SK-N-MC (cell line): Measurements from ENCODE around the gene RAB4A.

Source experiments
- DNase-seq: peaks from one replicate; pipeline ENCODE4 v3.0.0-alpha.2; 2011; ENCODE audit warnings: low read depth, low spot score
- H3K27ac ChIP-seq: fragments of 200-600 bp; sonication (generic); 2 replicates; pipeline ENCODE4 v1.5.1; 2016; ENCODE audit warnings: mixed run types
- H3K36me3 ChIP-seq: fragments of 200-600 bp; sonication (generic); 2 replicates; pipeline ENCODE4 v1.6.1; 2017; ENCODE audit warnings: antibody characterized with exemption, low read length, mixed read lengths; ENCODE audit not compliant: insufficient read depth
- H3K4me3 ChIP-seq: fragments of 200-600 bp; sonication (generic); 2 replicates; pipeline ENCODE4 v1.5.1; 2016
- H3K9ac ChIP-seq: fragments of 200-600 bp; sonication (generic); 2 replicates; pipeline ENCODE4 v1.8.0; 2017; ENCODE audit warnings: mixed run types, mixed read lengths; ENCODE audit not compliant: insufficient read length
- H3K9me3 ChIP-seq: fragments of 200-600 bp; sonication (generic); 2 replicates; pipeline ENCODE4 v1.6.1; 2017; ENCODE audit warnings: low read depth, mild to moderate bottlenecking, antibody characterized with exemption, low read length, moderate library complexity, mixed read lengths
- EZH2 ChIP-seq: fragments of 200-600 bp; sonication (generic); IDR thresholded peaks from one replicate; pipeline ENCODE4 v1.6.1; 2017; ENCODE audit warnings: antibody characterized with exemption
- FOXP2 ChIP-seq: optimal IDR thresholded peaks from 2 replicates; pipeline ENCODE3; 2011; ENCODE audit warnings: mild to moderate bottlenecking, moderate library complexity; ENCODE audit not compliant: insufficient read depth; ENCODE audit errors: extremely low read length, control extremely low read depth
- POLR2AphosphoS5 ChIP-seq: IDR thresholded peaks from 2 replicates; pipeline ENCODE4 v1.6.1; 2012; ENCODE audit warnings: mild to moderate bottlenecking, low read depth, low read length, borderline replicate concordance

The RAB4A gene

DNA sequence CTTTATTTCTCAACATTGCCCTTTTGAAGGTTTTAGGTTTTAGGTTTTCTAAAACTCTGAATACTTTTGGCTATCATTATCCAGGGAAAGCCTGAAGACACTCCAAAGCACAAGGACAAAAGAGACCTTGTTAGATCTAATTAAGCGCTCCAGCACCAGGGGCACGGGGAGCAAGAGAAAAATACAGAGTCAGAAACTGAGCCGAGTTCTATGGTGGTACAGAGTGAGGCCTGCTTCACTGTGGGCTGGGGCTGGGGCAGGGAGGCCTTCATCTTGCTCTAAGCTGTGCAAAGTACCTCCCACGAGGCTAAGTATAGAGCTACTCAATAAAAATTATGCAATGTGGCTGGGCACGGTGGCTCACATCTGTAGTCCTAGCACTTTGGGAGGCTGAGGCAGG lies 19.7 kb upstream of the RAB4A start:
- no peak for TF ChIP-seq FOXP2
- no peak for TF ChIP-seq POLR2AphosphoS5
- TF ChIP-seq EZH2: no peak
- no peak overlapping the region for H3K9ac ChIP-seq
- no peaks in the 10 kb centered on the region for H3K36me3 ChIP-seq
- no peak overlapping the region for H3K27ac ChIP-seq
- H3K9me3 ChIP-seq: no peaks in the 10 kb centered on the region
- no peak for DNase-seq
- no peak overlapping the region for H3K4me3 ChIP-seq

DNA sequence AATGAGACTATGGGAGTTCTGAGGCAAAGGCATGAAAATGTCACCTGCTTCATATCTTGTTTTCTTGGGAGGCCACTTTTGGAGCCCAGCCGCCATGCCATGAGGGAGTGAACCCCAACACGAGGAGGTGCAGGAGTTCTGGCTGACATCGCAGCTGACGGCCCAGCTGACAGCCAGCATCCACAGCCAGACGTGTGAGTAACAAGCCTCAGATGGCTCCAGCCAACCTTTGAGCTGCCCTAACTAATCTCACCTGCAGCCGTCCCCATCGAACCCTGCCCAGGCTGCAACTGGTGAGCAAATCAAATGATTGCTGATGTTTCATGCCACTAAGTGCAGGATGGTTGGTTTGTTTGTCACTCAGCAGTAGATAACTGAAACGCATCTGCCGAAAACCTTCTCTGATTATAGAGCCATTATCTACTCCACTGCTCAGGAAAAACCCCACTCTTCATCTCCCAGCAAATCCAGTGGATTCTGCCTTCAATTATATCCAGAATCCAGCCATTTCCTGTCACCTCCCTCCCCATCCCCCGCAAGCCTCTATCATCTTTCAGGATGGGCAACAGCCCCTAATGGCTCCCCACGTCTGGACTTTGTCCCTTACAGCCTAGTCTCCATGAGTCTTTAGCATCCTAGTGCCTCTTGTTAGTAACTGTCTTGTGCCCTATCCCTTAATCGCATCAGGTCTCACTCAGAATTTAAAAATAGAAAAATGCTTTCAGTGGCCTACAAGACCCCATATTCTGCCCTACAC lies 18.5 kb upstream of the RAB4A start:
- H3K4me3 ChIP-seq: no peak overlapping the region
- H3K9ac ChIP-seq: no peak overlapping the region
- H3K9me3 ChIP-seq: no peaks in the 10 kb centered on the region
- DNase-seq: no peak
- TF ChIP-seq POLR2AphosphoS5 (no peak), EZH2 (no peak), FOXP2 (no peak)
- no peaks in the 10 kb centered on the region for H3K36me3 ChIP-seq
- H3K27ac ChIP-seq: no peak overlapping the region

- Histone ChIP-seq H3K9ac (no peak overlapping the region), H3K36me3 (no peaks in the 10 kb centered on the region), H3K27ac (no peak overlapping the region), H3K4me3 (peak overlapping the region; percentile 62), H3K9me3 (no peaks in the 10 kb centered on the region)
- no peak for DNase-seq
- TF ChIP-seq POLR2AphosphoS5 (no peak), EZH2 (no peak), FOXP2 (no peak)
These were observed 17.5 kb upstream of the RAB4A start for GRCh38 chr1:229253151-229253974.

- no peak for TF ChIP-seq FOXP2
- Histone ChIP-seq H3K36me3 (no peaks in the 10 kb centered on the region), H3K4me3 (no peak overlapping the region), H3K9ac (no peak overlapping the region), H3K9me3 (no peaks in the 10 kb centered on the region), H3K27ac (no peak overlapping the region)
- no peak for DNase-seq
These were observed 15.9 kb upstream of the RAB4A start for GRCh38 chr1:229254910-229255541.

DNA sequence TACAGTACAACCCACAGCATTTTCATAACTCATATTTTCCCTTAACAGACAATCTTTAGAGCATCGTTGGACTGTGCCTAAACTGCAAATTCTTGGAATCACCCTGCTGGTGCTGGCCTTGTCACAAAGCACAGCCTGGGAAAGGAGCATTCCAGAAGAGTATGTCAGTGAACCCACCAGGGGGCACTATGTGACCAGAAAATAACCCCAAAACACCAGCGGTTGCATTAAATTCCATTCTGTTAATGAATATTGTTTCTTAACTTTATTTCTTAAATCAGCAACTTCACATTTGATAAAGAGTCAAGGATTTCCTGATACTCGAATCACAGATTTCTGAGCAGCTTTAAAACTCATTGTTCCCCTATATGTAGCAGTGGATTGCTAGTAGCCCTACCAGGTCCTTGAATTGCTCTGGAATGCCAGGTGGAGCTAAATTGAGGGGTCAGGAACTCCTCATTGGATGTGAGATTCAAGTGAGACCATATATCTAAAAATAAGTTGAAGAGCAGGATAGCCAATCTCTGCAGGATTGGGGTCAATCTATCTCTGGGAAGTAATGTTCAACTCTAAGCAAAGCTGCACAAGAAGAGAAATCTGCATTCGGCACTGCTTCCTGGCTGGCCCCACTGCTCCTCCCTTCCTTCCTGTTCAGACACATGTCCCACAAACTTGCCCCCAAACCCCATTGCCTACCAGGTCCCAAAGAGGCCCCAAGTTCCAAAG lies 12.7 kb upstream of the RAB4A start:
- peak; percentile 50 for DNase-seq
- Histone ChIP-seq H3K27ac (peak overlapping the region; percentile 44; the same call in 1 of the 2 replicates), H3K9me3 (no peaks in the 10 kb centered on the region), H3K9ac (peak overlapping the region; percentile 4), H3K36me3 (no peaks in the 10 kb centered on the region), H3K4me3 (peak overlapping the region; percentile 68)
- TF ChIP-seq POLR2AphosphoS5: no peak
- TF ChIP-seq EZH2: no peak
- TF ChIP-seq FOXP2: no peak

- Histone ChIP-seq H3K4me3 (peak overlapping the region; percentile 68), H3K9me3 (no peaks in the 10 kb centered on the region), H3K27ac (peak overlapping the region; percentile 44; the same call in 1 of the 2 replicates), H3K9ac (peak overlapping the region; percentile 4), H3K36me3 (no peaks in the 10 kb centered on the region)
- no peak for TF ChIP-seq EZH2
- no peak for TF ChIP-seq FOXP2
- no peak for TF ChIP-seq POLR2AphosphoS5
- DNase-seq: no peak
These were observed 12.2 kb upstream of the RAB4A start for GRCh38 chr1:229258757-229259060.

GRCh38 chr1:229260297-229260696 lies 10.6 kb upstream of the RAB4A start:
- Histone ChIP-seq H3K4me3 (no peak overlapping the region), H3K36me3 (no peaks in the 10 kb centered on the region), H3K9me3 (no peaks in the 10 kb centered on the region), H3K27ac (no peak overlapping the region), H3K9ac (no peak overlapping the region)
- DNase-seq: no peak
- no peak for TF ChIP-seq EZH2
- TF ChIP-seq POLR2AphosphoS5: no peak
- TF ChIP-seq FOXP2: no peak

GRCh38 chr1:229262239-229262638 lies 8.7 kb upstream of the RAB4A start:
- H3K9me3 ChIP-seq: no peaks in the 10 kb centered on the region
- H3K36me3 ChIP-seq: no peaks in the 10 kb centered on the region
- DNase-seq: no peak
- H3K4me3 ChIP-seq: no peak overlapping the region
- H3K9ac ChIP-seq: no peak overlapping the region
- TF ChIP-seq POLR2AphosphoS5 (no peak), EZH2 (no peak), FOXP2 (no peak)
- no peak overlapping the region for H3K27ac ChIP-seq
